ENCODE data around the gene PACSIN1. TPM values are rescaled to one million over a fixed set of nuclear protein-coding genes. Genes with fewer than 3 reads are reported as not detected.
A peak's percentile ranks its signal among the peaks of the same experiment; 100 is the strongest.

PACSIN1 gene
- total RNA-seq, 1 experiment from 2014 or later, result 7.0 TPM

DNA sequence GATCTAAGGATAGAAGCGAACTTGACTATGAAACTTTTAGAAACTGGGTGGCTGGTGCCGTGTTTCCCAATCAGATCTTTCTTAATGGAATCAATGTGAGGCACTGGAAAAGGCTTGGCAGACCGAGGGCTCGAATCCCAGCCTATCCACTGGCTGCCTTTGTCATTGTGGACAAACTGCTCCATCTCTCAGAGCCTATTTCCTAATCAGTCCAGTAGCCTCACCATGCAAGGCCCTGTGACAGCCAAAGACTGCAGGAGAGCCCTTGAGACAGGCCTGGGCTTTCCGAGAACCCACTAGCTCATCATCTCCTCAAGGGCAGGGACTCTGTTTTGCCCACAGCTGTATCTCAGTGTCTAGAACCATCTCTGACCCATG is 46.9 kb downstream of the PACSIN1 start:
- Histone ChIP-seq H3K4me2 (ENCODE audit: insufficient read depth, insufficient read length, low read length) (no peak overlapping the region), H2BK5ac (ENCODE audit: insufficient read length, low read length) (no peak overlapping the region), H3K27me3 (ENCODE audit: insufficient read depth, low read length) (no peaks in the 10 kb centered on the region), H4K20me1 (ENCODE audit: control insufficient read depth, insufficient read depth, insufficient read length) (no peaks in the 10 kb centered on the region), H4K91ac (ENCODE audit: insufficient read length, low read depth, low read length) (no peak overlapping the region), H3K9ac (ENCODE audit: extremely low read depth, insufficient read length, low read length) (no peak overlapping the region), H3K18ac (ENCODE audit: insufficient read length, low read depth, low read length) (no peak overlapping the region), H3K14ac (ENCODE audit: insufficient read depth, low read length) (no peak overlapping the region), H3K23me2 (ENCODE audit: insufficient read length, low read depth, low read length, poor library complexity, severe bottlenecking) (peaks cover 9% of the 10 kb centered on the region), H2AFZ (ENCODE audit: low read length) (no peak overlapping the region), H3K79me1 (ENCODE audit: insufficient read depth, low read depth, low read length, poor library complexity, severe bottlenecking) (no peaks in the 10 kb centered on the region), H2AK5ac (ENCODE audit: insufficient read length, low read length) (no peak overlapping the region), H4K8ac (replicated peaks; ENCODE audit: insufficient read length, low read depth, low read length) (no peak overlapping the region), H3K79me2 (ENCODE audit: insufficient read depth, low read length) (no peaks in the 10 kb centered on the region), H2BK20ac (ENCODE audit: low read depth, low read length, poor library complexity, severe bottlenecking) (no peak overlapping the region), H2BK15ac (ENCODE audit: low read depth, low read length) (no peak overlapping the region), H2BK120ac (ENCODE audit: low read depth, low read length, poor library complexity, severe bottlenecking) (no peak overlapping the region), H2BK12ac (ENCODE audit: insufficient read length, low read depth, low read length) (no peak overlapping the region), H3K4ac (ENCODE audit: low read depth, low read length) (no peak overlapping the region), H3K27ac (ENCODE audit: insufficient read length, low read depth, low read length) (no peak overlapping the region), H3T11ph (ENCODE audit: low read length) (no peak overlapping the region), H4K5ac (ENCODE audit: insufficient read length, low read depth, low read length) (no peak overlapping the region), H3K4me1 (ENCODE audit: insufficient read depth, low read length) (peaks cover 1% of the 10 kb centered on the region; the same call in 1 of the 2 replicates), H3K56ac (ENCODE audit: insufficient read length, low read depth, low read length) (no peak overlapping the region), H3K9me3 (ENCODE audit: control insufficient read depth, low read depth, low read length) (no peaks in the 10 kb centered on the region), H3K23ac (ENCODE audit: insufficient read length, low read depth, low read length) (no peak overlapping the region)
- Mint-ChIP-seq H3K9me3 (peaks cover 0 to 2% of the 10 kb centered on the region in 2 experiments; a peak in 2 of 5 replicates), H3K4me3 (0 out of 5 replicates have a peak overlapping the region, but pooled peaks of 1 of the 2 experiments have one; percentile 18), H3K27me3 (ENCODE audit: low read depth) (peaks cover 19% of the 10 kb centered on the region), H3K4me1 (peaks cover 31 to 44% of the 10 kb centered on the region in 2 experiments), H3K27ac (peak overlapping the region in 2 of 3 experiments; percentile 9 to 78; a peak in 2 of 7 replicates), H3K36me3 (ENCODE audit: insufficient read depth in 1 of 3, low read depth in 3 of 3) (no peaks in the 10 kb centered on the region; a peak in 1 of 7 replicates)
- TF ChIP-seq, protein P1, sequence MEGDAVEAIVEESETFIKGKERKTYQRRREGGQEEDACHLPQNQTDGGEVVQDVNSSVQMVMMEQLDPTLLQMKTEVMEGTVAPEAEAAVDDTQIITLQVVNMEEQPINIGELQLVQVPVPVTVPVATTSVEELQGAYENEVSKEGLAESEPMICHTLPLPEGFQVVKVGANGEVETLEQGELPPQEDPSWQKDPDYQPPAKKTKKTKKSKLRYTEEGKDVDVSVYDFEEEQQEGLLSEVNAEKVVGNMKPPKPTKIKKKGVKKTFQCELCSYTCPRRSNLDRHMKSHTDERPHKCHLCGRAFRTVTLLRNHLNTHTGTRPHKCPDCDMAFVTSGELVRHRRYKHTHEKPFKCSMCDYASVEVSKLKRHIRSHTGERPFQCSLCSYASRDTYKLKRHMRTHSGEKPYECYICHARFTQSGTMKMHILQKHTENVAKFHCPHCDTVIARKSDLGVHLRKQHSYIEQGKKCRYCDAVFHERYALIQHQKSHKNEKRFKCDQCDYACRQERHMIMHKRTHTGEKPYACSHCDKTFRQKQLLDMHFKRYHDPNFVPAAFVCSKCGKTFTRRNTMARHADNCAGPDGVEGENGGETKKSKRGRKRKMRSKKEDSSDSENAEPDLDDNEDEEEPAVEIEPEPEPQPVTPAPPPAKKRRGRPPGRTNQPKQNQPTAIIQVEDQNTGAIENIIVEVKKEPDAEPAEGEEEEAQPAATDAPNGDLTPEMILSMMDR (conservative IDR thresholded peaks at IDR 0.05), result no peak
- WGBS (ENCODE audit: extremely low coverage, insufficient read length, low lambda C conversion rate), result no CpG with 5 or more reads among the region's 5 CpGs
- DNase-seq, result no peak
